HG02798 (cell line): ENCODE measurements around the gene ZFY.

Source experiments
- ATAC-seq: cut with Tn5 transposase; IDR thresholded peaks from one replicate; pipeline ENCODE4 v1.9.1; 2021; ENCODE audit warnings: mild to moderate bottlenecking; ENCODE audit not compliant: unreplicated experiment, poor library complexity

ZFY gene

DNA sequence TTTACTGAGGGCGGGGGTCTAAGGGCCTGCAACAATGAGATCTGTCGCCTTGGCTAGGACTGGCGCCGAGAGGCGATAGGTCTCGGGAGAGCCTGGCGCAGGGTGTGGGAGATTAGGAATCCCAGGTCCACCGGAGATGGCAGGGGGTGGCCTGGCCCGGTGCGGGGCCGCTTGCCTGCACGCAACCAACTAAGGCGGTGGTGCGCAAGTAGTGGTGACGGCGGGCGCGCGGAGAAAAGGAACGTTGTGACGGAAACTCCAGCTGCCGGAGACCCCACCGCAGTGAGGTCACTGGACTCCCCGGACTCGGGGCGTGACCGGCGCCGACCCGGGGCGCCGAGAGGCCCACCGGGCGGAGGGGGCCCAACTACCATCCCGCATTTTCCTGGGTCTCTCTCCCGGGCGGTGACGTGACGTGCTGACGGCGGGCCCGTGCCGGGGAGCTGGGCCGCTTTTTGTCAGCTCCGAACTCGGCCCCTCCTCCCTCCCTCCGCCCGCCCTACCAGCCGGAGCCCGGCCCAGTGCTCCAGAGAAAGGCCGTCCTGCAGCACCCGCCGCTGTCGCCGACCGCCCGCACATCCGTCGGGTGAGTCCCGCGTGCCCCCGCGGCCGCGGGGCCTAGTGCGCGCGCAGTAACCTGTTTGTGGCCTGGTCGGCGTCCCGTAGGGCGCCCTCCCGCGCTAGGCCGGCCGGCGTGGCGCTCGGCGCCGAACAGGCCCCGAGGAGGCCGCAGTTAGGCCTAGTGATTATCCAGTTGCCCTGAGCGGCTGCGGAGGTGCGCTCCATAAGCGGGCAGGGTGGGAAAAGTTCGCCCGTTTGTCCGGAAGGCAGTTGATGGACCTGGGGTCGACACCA, at the start of gene ZFY:
Gene ZFY, plus strand, starts transcription at position 521 of the 855 bp plus-strand sequence. CDS start 18,556 bp downstream, outside the sequence.
- peak; percentile 34 for ATAC-seq

DNA sequence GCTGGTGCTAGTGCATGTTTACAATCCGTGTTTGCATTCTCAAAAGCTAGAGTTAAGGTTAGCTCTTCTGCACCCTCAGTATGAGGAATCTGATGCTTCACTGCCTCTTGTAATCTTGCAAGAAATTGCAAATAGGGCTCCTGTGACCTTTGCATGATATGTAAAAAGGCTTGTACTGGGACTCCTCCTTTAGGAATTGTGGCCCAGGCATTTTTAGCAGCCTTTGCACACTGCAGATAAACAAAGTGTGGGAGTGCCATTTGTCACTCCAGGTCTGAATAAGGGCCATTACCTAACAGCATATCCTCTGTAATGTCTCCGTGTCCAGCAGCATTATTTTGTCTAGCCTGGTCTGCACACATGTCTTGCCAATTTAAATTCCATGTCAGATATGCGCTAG, 49.3 kb upstream of the ZFY start:
- no peak for ATAC-seq

DNA sequence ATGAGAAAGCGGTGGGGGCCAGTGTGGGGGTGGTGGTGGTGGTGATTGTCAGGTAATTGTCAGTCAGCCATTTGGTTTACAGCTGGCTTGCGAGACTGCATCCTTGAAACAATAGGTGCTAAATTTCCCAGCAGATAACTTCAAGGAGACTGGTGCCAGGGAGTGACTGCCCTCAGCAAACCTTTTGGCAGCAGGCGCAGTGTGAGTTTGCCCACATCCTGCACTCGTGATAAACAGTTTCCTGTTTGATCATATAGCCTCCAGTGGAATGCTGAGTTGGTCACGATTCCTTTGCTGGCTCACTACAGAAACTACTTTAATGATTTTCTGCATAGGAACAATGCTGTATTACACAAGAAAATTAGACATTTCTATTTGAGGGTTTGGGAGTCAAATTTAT, 47.8 kb upstream of the ZFY start:
- ATAC-seq: no peak

DNA sequence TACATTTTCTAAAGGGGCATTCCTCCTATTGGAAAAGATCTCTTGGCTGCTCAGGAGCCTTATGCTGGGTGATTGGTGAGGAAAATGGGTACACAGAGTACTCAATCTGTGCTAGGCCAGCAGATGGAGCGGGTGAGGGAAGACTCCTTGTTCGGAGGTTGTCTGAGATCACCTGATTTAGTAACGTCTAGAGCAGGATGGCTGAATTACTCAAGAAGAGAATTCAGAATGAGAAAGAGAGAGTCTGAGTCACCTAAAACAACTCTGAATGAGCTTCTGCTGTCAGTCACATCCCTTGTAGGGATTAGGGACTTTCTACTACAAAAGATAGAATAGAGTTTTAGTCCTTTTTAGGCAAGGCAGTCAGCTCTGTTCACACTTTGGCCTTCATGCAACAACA, 47.2 kb upstream of the ZFY start:
- peak; percentile 90 for ATAC-seq

DNA sequence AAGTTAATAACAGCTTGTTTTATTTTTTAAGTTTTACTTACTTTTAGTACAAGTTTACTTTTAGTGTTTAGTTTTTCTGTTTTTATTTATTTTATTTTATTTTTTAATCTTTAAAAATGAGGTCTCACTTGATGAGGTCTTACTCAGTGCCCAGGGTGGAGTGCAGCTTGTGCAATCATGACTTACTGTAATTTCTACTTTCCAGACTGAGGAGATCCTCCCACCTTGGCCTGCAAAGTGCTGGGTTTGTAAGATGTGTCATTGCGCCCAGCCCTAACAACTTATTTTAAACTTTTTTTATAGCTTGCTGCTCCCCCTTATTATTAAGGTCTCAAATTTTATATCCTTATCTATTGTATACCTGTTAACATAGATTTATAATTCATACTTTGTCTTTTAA, 41.7 kb upstream of the ZFY start:
- no peak for ATAC-seq

DNA sequence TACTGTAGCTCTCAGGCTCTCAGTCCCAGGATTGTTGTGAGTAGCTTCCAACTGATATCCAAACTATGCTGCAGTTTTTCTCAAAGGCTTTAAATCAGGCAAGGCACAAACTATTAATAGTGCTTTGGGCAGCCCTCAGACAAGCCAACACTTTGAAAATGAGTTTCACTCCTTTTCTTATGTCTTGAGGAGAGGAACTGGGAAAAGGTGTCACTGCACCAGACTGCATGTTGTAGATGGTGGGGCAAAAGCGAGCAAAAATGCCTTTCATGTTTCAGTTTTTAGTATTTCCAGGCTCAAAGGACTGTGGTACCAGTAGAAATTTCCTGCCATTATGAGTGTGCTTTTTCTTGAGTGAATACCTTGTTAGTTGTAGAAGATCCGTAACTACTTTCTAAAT, 39.1 kb upstream of the ZFY start:
- peak; percentile 55 for ATAC-seq

DNA sequence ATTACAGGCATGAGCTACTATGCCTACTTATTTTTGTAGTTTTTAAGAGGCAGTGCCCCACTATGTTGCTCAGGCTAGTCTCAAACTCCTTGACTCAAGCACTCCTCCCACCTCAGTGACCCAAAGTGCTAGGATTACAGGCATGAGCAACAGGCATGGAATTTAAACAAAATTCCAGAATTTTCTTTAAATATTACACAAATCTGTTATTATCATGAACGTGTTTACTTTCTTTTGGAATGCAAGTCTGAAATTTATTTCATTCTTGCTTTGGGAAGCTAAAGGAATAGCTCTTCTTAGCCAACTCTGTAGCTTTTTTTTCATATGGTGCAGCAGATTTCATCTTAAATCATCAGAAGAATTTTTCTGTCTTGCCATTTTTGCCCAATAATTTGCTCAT, 27.8 kb upstream of the ZFY start:
- no peak for ATAC-seq

DNA sequence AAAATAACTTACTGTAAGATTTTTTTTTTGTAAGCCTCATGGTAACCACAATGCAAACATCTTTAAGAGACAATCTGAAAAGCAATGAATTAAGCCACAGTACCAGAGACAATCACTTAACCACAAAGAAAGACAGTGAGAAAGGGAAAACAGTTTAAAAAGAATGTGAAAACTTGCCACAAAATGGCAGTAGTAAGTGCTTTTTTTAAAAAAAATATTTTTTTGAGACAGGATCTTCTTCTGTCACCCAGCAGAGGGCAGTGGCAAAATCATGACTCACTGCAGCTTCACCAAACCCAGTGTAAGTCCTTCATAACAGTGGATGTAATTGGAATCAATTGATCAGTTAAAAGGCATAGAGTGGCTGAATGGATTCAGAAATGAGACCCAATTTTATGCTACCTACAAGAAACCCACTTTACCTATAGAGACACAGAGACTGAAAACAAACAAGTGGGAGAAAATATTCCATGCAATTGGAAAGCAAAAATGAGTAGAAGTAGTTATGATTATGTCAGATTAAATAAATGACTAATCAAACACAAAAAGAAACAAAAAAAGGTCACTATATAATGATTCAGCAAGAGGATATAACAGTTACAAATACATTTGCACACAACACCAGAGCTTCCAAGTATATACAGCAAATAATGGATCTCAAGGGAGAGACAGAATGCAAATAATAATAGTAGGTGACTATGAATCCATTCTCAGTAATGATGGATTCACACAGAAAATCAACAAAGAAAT, 21.9 kb upstream of the ZFY start:
- peak; percentile 60 for ATAC-seq

DNA sequence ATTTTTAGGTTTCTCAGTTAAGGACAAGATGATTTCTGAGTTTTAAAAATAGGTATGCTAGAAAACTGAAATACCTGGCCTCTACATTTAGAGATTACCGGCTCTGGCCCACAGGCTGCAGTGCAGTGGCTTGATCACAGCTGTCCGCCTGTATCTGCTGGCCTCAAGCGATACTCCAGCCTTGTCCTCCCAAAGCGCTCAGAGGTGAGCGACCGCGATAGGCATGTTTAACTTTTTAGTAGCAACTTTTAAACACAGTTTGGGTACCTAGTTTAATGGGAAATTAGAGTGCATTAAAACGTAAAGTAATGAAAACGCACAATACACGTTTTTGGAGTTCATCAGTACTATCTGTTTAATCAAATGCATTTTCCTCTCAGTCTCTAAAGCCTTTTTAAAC, 1.1 kb upstream of the ZFY start:
- no peak for ATAC-seq

DNA sequence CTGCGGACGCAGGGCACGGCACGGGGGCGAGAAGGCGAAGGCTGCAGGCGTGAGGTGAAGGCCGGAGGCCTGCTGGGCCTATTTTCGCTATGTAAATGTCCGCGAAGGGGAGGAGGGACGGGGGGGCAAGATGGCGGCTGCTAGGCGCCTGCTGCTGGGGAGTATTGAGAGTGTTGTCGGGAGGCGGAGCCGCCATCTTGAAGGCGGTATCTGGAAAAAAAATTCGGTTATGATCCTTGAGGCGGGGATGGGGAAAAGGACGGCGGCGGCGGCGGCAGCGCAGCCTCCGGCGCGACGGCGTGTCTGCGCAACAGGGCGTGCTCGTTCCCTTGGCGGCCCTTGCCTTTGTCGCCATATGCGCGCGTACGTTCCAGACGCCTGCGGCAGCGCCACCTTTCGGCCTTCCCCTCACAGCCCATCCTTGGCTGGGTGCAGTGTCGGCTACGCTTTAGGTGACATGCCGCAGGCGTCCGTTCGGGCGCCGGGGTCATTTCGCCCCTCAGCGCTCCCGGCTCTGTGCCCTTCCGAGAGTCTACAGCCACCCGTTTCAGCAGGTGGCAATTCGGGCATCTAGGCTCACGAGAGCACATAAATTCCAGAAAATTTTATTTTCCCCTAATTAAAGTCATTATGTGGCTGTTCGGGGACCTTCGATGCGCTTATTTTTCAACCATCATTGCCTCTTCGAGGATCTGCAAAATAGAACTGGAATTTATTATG, 695 bp downstream of the ZFY start:
- peak; percentile 83 for ATAC-seq

DNA sequence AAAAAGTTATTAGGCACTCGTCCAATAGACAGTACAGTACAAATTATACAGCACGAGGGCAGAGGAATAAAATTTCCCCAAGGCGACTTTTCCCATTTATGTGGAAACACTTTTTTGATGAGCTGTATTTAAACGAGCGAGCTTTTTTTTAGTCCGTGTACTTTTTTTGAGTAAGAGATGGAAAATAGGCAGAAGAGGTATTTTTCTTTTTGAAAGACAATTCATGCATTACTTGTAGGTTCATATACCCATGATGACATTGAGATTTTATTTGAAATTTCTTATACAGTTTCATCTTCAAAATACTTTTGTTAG, 1.2 kb downstream of the ZFY start:
- ATAC-seq: no peak

DNA sequence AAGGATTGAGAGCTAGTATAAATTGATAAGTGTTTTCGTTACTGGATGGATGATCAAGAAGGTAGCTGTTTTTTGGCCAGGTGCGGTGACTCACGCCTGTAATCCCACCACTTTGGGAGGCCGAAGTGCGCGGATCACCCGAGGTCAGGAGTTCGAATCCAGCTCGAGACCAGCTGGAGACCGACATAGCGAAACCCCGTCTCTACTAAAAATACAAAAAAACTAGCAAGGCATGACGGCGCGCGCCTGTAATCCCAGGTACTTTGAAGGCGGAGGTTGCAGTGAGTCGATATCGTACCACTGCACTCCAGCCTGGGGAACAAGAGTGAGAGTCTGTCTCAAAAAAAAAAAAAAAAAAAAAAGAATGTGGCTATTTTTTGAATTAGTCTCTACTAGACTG, 2.0 kb downstream of the ZFY start:
- ATAC-seq: no peak

DNA sequence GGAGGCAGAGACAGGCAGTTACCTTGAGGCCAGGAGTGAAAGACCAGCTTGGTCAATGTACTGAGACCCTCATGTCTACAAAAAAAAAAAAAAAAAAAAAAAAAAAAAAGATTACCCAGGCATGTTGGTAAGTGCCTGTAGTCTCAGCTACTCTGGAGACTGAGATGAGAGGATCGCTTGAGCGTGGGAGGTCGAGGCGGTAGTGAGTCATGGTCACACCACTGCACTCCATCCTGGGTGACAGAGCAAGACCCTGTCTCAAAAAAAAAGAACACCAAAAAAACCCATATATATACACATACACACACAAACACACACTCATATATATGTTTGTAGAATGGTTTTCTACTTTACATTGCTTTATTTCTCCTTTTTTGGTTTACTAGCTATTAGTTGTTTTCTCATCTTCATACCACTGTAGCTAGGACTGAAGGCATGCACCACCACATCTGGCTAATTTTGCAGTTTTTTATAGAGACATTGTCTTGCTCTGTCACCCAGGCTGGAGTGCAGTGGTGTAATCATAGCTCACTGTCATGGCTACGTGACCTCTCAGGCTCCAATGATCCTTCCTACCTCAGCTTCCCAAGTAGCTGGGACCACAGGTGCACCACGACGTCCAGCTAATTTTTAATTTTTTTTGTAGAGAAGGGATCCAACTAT, 14.5 kb downstream of the ZFY start:
- ATAC-seq: peak; percentile 84

DNA sequence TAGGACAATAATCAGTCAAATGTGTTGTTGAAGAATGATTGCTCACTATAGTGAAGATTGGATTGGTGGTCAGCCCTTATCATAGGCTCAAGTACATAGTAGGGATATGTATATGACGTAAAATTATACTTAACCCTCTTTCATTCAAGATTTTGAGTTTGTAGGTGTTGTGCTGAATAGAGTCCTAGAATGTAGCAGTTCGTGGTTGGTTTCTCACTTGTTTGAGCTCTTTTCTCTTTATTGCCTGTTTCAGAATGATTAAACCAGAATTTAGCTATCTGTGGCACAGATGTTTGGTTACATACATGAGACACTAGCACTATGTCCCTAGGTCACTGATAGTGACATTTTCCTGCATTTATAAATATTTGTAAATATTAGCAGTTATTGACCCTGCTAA, 15.5 kb downstream of the ZFY start:
- ATAC-seq: peak; percentile 44

DNA sequence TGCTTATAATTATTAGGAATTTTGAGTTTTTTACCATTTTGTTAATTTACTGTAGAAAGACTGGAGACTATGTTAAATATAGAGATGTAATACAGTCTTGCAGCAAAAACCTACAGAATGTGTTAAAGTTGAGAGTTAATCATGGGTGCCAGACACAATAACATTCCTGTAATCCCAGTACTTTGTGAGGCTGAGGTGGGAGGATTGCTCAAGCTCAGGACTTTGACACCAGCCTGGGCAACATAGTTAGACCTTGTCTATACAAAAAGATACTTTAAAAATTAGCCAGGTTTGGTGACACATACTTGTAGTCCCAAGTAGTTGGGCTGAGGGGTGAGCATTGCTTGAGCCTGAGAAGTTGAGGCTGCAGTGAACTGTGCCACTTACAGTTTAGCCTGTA, 17.7 kb downstream of the ZFY start:
- no peak for ATAC-seq

DNA sequence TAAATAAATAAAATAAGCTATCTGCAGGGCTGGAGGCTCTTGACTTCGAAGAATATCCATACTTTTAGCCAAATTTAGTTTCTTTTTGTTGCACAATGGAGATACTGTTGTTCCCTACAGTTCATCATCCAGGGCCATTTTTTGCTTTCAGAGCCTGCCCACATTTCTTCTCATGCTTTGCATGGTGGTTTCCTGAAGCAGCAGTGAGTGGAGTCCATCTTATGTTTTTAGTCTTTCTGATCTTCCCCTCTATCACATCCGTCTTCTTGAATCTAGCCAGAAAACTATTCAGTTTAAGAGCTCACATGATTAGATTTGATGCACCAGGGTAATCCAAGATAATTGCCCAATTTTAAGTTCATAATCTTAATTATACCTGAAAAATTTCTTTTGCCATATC, 19.6 kb downstream of the ZFY start:
- no peak for ATAC-seq

DNA sequence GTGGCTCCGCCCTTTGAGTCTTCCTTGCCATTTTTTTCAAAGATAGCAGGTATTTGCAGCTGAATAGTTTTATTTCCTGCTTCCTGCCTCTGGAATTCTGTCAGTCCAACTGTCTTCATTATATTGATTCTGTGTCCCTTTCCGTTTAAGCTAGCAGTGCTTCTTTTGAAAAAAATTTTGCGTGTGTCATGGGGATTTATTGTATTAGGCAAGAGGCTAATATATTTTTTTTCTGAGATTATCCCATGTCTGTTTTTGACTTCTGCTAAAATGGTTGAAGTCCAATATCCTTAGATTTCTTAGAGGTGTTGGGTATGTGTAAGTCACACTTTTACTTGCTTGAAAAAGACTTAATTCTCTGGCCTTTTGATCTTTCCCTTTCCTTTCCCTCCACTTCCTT, 20.4 kb downstream of the ZFY start:
- no peak for ATAC-seq

DNA sequence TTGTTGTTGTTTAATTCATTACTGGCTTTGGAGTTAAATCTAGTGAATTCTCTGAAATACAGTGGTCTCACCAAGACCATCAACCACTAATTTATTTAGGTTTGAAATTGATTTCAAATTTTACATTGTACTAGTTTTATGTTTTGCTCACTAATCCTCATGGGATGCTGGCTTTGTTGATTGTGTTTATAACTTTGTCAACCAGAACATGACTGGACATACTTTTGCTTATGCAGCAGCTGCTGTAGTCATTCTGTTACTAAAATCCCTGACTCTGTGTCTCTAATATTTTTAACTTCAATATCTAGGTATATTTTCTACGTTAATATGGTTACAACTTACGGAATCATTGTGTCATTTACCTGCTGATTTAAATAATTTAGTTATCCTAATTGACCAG, 26.9 kb downstream of the ZFY start:
- ATAC-seq: no peak

DNA sequence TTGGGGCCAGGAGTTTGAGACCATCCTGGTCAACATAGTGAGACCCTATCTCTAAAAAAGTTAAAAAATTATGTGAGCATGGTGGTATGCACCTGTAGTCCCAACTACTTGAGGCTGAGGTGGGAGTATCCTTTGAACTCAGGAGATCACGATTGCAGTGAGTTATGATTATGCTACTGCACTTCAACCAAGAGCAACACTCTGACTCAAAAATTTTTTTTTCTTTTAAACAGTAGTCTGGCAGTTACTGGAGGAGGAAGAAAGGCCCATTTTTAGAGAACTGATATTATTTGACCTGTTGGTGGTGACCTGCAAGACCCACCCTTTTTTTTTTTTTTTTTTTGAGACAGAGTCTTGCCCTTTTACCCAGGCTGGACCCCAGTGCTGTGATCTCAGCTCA, 29.6 kb downstream of the ZFY start:
- no peak for ATAC-seq

DNA sequence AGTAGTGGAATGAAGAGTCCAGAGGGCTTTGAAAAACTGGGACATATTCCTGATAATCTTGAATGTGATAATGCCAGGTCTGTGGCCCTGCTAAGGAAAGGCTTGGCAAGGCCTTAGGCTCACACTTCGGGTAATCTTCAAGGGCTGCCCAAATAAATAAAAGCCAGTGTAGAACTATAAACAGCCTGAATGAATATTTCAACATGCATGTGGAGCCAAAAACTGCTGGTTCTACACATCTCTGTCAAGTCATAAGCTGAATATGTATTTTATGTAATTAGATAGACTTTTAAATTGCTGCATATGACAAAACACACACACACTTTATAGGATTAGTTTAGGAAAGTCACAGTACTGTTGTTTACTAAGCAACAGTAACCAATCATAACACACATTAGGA, 30.4 kb downstream of the ZFY start:
- no peak for ATAC-seq

DNA sequence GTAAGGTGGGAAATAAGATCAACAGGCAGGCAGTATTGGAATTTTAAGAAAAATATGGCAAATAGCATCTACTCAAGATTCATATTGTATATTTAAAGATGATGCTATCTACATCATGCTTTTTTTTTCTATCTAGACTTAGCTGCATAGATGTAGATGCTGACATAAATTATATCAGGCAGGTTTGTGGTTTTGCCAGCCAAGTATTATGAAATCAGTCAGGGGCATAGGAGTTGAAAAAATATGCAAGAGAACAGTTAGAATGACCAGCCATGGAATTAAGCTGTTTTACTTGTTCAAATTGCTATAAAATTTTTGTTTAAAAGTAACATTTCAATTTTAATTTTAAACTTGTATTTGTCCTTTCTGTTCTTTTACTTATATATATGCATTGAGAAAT, 34.4 kb downstream of the ZFY start:
- no peak for ATAC-seq
